HEK293T (cell line): Measurements from ENCODE around the gene CHST11.

Experiments
- CTCF ChIA-PET: fragments of 350-600 bp; formaldehyde crosslinking; extraction: SDS; loops from one replicate; lab custom pipeline; 2021; ENCODE audit warnings: antibody characterized with exemption, inconsistent platforms; lab: Yijun Ruan, JAX
- POLR2A ChIA-PET: fragments of 350-600 bp; formaldehyde crosslinking; extraction: SDS; loops from one replicate; lab custom pipeline; 2020; ENCODE audit warnings: antibody characterized with exemption, inconsistent platforms; lab: Yijun Ruan, JAX
- DNase-seq: peaks from one replicate; pipeline ENCODE4 v3.0.0; 2012; ENCODE audit warnings: mixed read lengths; ENCODE audit errors: extremely low spot score
- ARNT ChIP-seq: fragments of 450-650 bp; IDR thresholded peaks from 2 replicates; pipeline ENCODE4 v1.6.1; 2017; ENCODE audit warnings: mild to moderate bottlenecking
- BHLHE40 ChIP-seq: fragments of 450-650 bp; IDR thresholded peaks from 2 replicates; pipeline ENCODE4 v1.6.1; 2016; ENCODE audit warnings: mild to moderate bottlenecking, moderate library complexity, borderline replicate concordance
- CTBP1 ChIP-seq: fragments of 450-650 bp; IDR thresholded peaks from 2 replicates; pipeline ENCODE4 v1.6.1; 2016; ENCODE audit warnings: borderline replicate concordance
- ELF4 ChIP-seq: fragments of 450-650 bp; IDR thresholded peaks from 2 replicates; pipeline ENCODE4 v1.6.1; 2017; ENCODE audit warnings: antibody characterized with exemption
- FOXA1 ChIP-seq: fragments of 450-650 bp; IDR thresholded peaks from 2 replicates; pipeline ENCODE4 v1.6.1; 2016; ENCODE audit warnings: mild to moderate bottlenecking
- FOXK2 ChIP-seq: fragments of 450-650 bp; IDR thresholded peaks from 2 replicates; pipeline ENCODE4 v1.6.1; 2016; ENCODE audit warnings: mild to moderate bottlenecking
- FOXM1 ChIP-seq: fragments of 450-650 bp; IDR thresholded peaks from 2 replicates; pipeline ENCODE4 v1.6.1; 2017; ENCODE audit warnings: mild to moderate bottlenecking, borderline replicate concordance
- HDGF ChIP-seq: fragments of 450-650 bp; IDR thresholded peaks from 2 replicates; pipeline ENCODE4 v1.6.1; 2017; ENCODE audit warnings: antibody characterized with exemption, borderline replicate concordance
- L3MBTL2 ChIP-seq: fragments of 450-650 bp; conservative IDR thresholded peaks from 2 replicates; pipeline ENCODE4 v1.6.1; 2016; ENCODE audit warnings: mild to moderate bottlenecking
- LEF1 ChIP-seq: fragments of 450-650 bp; IDR thresholded peaks from 2 replicates; pipeline ENCODE4 v1.6.1; 2017; ENCODE audit warnings: mild to moderate bottlenecking, borderline replicate concordance
- NFRKB ChIP-seq: fragments of 450-650 bp; IDR thresholded peaks from 2 replicates; pipeline ENCODE4 v1.6.1; 2016; ENCODE audit warnings: mild to moderate bottlenecking, moderate library complexity
- SP1 ChIP-seq: fragments of 450-650 bp; IDR thresholded peaks from 2 replicates; pipeline ENCODE4 v1.6.1; 2017
- SUZ12 ChIP-seq: fragments of 450-650 bp; IDR thresholded peaks from 2 replicates; pipeline ENCODE4 v1.6.1; 2016; ENCODE audit warnings: mild to moderate bottlenecking
- TARDBP ChIP-seq: fragments of 450-650 bp; IDR thresholded peaks from 2 replicates; pipeline ENCODE4 v1.6.1; 2016
- ZNF384 ChIP-seq: fragments of 450-650 bp; IDR thresholded peaks from 2 replicates; pipeline ENCODE4 v1.6.1; 2016
- TF ChIP-seq, protein P1 (sequence below): fragments of 450-650 bp; IDR thresholded peaks from 2 replicates; pipeline ENCODE4 v1.6.1; 2016

Gene CHST11

DNA sequence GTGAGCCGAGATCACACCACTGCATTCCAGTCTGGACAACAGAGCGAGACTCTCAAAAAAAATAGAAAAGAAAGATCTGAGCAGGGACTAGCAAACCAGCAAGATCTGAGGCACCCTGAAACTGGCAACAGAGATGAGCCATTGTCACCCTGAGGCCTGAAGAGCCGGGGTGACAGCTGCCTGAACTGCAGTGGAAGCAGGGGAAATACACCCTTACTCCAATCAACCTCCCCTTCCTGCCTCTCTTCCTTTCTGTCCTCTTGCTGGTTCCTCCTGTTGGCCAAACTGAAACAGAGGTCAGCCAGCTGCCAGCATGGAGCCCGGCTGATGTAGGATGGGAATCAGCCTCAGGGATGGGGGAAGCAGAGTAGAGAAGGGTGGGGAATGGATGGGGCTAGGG is 192.0 kb downstream of the CHST11 start:
- ChIA-PET CTCF (no interaction called here), POLR2A (no interaction called here)
- no peak for TF ChIP-seq ZNF384
- no peak for TF ChIP-seq FOXK2
- no peak for TF ChIP-seq LEF1
- no peak for TF ChIP-seq SP1
- TF ChIP-seq SUZ12, result no peak
- TF ChIP-seq, protein P1, sequence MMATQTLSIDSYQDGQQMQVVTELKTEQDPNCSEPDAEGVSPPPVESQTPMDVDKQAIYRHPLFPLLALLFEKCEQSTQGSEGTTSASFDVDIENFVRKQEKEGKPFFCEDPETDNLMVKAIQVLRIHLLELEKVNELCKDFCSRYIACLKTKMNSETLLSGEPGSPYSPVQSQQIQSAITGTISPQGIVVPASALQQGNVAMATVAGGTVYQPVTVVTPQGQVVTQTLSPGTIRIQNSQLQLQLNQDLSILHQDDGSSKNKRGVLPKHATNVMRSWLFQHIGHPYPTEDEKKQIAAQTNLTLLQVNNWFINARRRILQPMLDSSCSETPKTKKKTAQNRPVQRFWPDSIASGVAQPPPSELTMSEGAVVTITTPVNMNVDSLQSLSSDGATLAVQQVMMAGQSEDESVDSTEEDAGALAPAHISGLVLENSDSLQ, result no peak
- no peak for TF ChIP-seq ARNT
- no peak for TF ChIP-seq NFRKB
- no peak for TF ChIP-seq TARDBP
- no peak for TF ChIP-seq ELF4
- DNase-seq, result no peak

DNA sequence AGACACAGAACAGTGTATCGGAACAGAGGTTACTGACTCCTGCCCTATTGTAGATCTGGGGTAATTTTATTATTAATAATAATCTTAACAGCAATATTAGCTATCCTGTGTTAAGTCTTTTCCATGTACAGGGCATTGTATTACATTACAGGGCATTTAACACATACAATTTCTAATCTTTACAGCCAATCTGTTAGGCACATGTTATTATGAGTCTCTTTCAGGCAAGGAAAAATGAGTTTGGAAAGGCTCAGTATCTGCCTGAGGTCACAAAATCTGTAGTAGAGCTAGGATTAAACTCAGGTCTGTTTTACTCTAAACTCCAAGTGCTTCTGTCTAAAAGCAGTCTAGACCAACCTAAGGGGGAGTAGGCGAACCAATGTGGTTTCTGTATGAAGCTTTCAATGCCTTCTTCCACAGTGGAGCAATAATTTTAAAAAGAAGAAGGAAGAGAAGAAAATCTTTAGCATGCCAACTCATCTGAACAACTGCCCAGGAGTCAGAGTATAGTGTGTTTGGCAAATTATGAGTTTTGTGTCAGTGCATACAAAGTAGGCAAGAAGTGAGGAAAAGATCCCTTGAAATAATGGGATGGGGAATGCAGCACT is 192.6 kb downstream of the CHST11 start:
- ChIA-PET POLR2A (no interaction called here), CTCF (no interaction called here)
- no peak for DNase-seq
- TF ChIP-seq CTBP1 (no peak), TARDBP (no peak), ARNT (no peak), BHLHE40 (no peak), FOXK2 (no peak), ZNF384 (no peak), LEF1 (no peak), L3MBTL2 (no peak), SP1 (no peak), ELF4 (no peak), SUZ12 (no peak)
- TF ChIP-seq, protein P1, result no peak

DNA sequence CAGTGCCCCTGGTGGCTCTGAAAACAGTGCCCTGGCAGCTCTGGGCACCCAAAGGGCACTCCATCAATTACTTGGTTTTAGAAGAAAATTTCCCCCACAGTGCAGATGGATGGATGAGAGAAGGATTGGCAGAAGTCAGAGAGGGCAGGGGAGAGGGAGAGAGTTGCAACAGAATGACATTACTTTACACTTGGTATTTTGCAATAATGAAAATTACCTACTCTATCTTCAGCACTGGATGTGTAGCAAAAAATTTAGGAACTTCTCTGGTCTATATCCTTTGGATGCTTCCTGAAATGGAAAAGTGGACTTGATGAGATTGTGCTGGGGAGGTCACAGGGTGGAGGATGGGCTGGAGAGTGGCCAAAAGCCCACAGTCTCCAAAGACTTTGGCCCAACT is 193.2 kb downstream of the CHST11 start:
- ChIA-PET CTCF (no interaction called here), POLR2A (no interaction called here)
- no peak for DNase-seq
- TF ChIP-seq BHLHE40 (no peak), SUZ12 (no peak), SP1 (no peak), TARDBP (no peak), ZNF384 (no peak), LEF1 (no peak)

DNA sequence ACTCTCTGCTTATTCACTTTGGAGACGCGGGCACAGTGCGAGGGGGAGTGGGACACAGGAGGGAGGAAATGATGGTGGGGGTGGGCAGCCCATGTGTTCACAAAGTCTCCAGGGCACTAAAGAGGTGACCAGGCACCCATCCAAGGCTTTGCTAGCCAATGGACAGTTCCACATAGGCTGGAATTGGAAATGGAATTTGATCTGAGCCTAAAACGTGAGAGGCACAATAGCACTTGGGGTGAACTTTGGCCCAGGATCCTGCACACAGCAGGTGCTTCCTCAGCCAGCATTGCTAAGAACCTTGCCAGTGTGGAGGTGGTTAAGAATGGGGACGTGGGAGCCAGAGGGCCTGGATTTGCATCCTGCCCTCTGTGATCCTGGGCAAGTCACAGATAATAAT is 193.8 kb downstream of the CHST11 start:
- no peak for DNase-seq
- CTCF ChIA-PET, result no interaction called here
- no peak for TF ChIP-seq FOXK2
- no peak for TF ChIP-seq HDGF
- TF ChIP-seq FOXA1, result no peak
- no peak for TF ChIP-seq BHLHE40
- no peak for TF ChIP-seq SUZ12
- TF ChIP-seq LEF1, result no peak
- TF ChIP-seq CTBP1, result no peak
- TF ChIP-seq TARDBP, result no peak
- TF ChIP-seq ZNF384, result no peak
- POLR2A ChIA-PET, result no interaction called here

DNA sequence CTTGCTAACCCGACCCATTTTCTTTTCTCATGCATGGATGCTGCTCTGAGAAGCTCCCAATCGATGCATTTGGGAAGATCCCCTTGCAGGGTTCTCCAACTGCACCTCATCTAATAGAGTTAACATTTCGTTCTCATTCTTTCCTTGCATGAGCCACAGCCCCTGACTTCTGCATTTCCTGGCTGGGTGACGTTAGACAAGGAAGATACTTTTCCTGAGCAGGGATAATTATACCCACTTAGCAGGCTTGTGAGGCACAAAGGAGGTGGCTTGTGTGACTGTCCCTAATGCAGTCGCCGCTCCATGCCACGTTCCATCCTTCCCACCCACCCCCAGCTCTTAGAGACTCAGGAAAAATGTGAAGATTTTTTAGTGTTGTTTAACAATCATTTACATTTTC is 195.1 kb downstream of the CHST11 start:
- ChIA-PET CTCF (interaction anchor here (0.8 kb wide), 1 partner anchor 19 kb away, joined by 3 read pairs; no protein-coding TSS in a partner anchor), POLR2A (no interaction called here)
- TF ChIP-seq ELF4 (no peak), FOXK2 (no peak), SP1 (no peak), LEF1 (no peak), TARDBP (no peak), FOXA1 (no peak)
- no peak for DNase-seq

DNA sequence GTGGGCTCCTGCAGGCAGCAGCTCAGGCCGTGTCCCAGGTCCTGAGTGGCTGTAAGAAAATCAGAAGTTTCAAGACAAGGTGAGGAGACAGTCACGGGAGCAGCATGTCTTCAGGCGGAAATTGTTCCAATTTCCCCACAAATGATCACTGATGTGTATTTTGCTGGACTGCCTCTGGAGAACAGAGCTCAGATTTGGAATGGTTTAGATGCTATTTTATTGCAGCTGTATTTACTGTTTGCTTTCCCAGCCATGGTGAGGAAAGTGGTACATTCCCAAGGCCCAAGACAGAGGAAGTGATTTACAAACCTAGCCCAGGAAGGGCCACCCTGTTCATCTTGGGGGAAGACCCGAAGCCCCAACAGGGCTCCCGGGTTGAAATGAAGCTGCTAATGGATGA is 195.6 kb downstream of the CHST11 start:
- TF ChIP-seq BHLHE40 (no peak), SUZ12 (no peak), NFRKB (no peak), FOXM1 (no peak), HDGF (no peak), LEF1 (no peak), TARDBP (no peak)
- ChIA-PET CTCF (no interaction called here), POLR2A (no interaction called here)
- DNase-seq, result no peak

DNA sequence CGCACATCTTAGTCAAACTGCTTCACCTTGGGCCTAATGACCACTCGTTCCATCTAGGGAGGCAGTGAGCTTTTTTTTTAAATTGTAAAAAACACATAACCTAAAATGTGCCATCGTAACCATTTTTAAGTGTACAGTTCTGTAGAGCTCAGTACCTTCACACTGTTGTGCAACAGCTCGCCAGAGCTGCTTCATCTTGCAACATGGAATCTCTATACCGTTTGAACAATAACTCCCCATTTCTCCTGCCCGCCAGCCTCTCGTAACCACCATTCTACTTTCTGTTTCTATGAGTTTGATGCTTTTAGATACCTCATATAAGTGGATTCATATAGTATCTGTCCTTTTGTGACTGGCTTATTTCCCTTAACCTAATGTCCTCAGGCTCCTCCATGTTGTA is 196.2 kb downstream of the CHST11 start:
- CTCF ChIA-PET, result no interaction called here
- POLR2A ChIA-PET, result no interaction called here
- no peak for DNase-seq
- TF ChIP-seq FOXK2, result no peak
- no peak for TF ChIP-seq TARDBP
- no peak for TF ChIP-seq HDGF
- TF ChIP-seq SUZ12, result no peak
- TF ChIP-seq SP1, result no peak
- no peak for TF ChIP-seq FOXM1
- TF ChIP-seq BHLHE40, result no peak
- no peak for TF ChIP-seq FOXA1
- no peak for TF ChIP-seq ARNT
- no peak for TF ChIP-seq NFRKB
- TF ChIP-seq ZNF384, result no peak
- no peak for TF ChIP-seq ELF4
- TF ChIP-seq L3MBTL2, result no peak
- TF ChIP-seq, protein P1, result no peak
- no peak for TF ChIP-seq LEF1
